Islet precursor cell (in vitro differentiated cells): ENCODE data around the gene PTPRN2.
"Not testable (repeated sequence)": the region's sequence is repeated elsewhere in the genome, so short reads cannot be mapped to it uniquely, and the experiment has no call there.

ENCODE experiments used
- DNase-seq: peaks from one replicate; pipeline ENCODE4 v3.0.0-alpha.2; 2018

PTPRN2 gene

DNA sequence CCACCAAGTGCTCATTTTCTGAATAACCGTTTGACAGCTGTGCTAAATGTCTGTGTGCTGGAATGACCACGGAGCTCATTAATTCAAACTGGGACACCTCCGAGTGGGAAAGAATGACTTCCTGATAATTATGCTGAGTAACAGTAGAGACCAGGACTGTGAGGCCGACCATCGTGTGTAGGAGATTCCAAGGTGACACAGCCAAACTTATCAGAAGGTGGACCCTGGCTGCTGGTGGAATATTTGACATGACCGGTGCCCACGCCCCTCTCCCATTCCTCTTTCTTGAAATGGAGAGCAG is 400.0 kb downstream of the PTPRN2 start:
- no peak for DNase-seq

DNA sequence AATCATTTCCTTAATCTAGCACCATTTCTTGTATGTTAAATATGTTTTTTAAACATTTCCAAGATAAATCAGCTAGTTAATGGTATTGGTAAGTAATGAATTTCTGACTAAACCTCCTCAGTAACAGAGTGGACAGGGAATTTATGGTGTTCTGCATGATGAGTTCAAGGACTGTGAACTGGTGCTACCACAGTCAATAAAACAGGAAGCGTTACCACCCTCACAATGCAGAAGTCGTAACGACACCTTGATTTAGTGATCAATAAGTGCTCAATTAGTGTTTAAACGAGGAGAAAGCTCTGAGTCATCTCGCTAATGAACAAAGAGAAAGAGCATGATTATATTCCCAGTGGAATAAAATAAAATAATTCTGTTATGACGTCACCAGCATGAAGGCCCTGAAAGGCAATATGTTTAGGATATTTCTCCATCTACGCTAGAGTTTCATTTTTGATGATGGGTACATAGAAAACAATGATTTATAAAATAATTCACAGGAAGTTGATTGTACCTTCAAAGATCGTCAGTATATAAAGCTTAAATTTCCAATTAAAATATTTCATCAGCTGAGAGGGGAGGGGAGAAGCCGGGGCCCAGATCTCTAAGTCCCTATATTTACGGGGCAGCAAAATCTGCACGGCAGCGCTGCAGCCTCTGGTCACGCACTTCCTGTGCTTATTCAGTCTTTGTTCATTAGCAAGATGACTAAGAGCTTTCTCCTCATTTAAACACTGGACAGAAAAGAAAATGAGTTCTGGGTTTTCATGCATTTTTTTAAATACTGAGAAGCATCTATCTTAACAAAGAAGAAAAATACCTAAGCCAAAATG is 400.5 kb downstream of the PTPRN2 start:
- no peak for DNase-seq

DNA sequence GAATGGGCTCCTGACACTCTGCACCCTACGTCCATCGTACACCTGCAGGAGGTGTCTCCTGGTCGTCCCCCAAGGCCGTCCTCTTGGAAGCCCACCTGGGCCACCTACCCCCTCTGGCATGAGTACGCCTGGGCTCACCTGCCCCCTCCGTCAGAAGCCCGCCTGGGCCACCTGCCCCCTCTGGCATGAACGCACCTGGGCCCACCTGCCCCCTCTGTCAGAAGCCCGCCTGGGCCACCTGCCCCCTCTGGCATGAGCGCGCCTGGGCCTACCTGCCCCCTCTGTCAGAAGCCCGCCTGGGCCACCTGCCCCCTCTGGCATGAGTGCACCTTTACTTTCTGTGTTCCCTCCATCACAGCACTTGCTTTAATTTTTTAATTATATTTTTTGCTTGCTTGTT is 401.2 kb downstream of the PTPRN2 start:
- no peak for DNase-seq

DNA sequence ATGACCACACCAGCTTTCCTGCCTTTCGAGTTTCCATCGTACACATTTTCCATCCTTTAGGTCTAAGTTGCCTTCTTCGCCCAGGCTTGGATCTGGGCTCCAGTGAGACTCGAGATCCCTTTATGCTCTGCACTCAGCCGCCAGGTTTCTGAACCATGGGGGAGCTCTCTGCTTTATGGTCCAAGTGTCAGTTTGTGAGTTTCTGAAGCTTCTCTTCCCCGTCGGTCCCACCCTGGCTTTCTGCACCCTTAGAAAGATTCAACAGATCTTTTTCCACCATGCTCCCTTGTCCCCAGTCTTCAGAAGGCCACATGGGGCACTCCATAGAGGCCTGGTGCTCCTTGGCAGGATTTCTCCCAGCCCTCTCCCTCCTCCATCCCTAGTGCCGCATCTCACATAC is 402.0 kb downstream of the PTPRN2 start:
- no peak for DNase-seq

DNA sequence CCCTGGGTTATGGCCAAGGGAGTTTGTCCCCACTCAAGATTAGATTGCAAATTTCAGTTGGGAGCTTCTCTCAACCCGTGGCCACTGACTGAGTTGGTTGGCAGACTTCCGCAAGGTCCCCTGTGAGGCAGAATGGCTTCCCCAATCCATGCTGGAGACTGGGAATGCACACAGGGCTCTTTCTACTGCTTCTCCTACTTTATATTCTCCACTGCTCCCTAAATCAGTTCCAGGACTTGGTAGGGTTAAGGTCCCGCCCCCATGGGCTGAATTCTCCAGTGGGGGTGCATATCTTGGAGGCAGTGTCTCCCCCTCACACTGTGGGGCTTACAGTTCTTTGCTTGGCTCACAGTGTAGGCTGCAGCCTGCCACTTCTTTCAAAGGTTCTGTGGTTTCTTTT is 404.2 kb downstream of the PTPRN2 start:
- no peak for DNase-seq

DNA sequence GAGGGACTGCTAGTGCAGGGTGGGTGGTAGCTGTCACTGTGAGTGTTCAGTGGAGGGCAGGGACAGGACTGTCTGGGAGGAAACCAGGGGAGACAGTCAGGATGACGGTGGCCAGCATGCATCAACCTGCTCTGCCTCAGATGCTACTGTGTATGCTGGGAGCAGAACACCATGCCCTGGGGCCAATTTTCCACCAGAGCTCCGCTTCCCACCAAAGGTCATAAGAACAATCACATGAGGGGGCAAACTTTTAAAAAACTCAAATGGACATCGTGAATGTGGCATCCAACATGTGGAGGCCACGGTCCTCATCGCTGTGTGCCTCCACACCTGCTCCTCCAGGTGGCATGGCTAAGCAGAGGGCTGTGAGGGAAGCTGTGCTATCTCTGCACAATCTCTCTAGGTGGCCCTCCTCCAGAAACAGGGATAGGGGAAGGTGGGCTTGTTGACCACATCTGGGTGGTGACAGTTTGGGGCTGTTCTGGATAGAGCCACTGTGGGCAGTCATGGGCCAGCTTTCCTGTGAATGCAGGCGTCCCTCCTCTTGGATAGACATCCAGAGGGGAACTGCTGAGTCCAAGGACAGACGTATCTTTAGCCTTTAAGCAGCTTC is 411.0 kb downstream of the PTPRN2 start:
- peak; percentile 33 for DNase-seq

DNA sequence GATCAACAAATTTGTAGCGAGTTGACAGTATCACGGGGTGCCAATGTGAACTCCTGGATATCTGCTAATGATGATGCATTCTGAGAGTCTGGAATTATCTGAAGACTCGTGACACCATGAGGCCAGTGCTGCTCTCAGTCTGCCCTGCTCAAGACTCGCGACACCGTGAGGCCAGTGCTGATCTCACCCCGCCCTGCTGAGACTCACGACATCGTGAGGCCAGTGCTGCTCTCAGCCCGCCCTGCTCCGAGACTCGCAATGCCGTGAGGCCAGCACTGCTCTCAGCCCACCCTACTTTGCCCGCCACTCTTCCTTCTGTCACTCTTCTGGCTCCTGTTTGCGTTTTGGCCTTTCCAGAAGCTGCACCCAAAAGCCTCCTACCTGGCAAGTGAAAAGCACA is 411.8 kb downstream of the PTPRN2 start:
- peak; percentile 22 for DNase-seq

DNA sequence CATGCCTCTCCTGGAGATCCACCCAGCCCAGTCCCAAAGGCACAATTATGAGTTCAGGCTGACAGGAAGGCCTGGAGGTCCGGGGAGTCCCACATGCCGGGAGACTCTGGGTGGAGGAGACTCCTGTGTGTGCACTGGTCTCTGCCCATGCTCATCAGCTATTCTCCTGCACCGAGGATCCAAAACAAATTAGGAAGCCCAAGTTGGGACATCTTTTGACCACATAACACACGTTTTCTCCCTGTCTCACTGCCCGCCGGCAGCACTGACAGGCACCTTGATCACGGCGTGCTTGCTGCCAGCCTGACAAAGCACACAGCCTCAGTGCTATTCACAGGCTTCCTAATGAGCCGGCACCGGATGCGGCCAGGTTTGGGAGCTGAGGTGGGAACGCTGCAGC is 412.7 kb downstream of the PTPRN2 start:
- DNase-seq, result peak; percentile 42

DNA sequence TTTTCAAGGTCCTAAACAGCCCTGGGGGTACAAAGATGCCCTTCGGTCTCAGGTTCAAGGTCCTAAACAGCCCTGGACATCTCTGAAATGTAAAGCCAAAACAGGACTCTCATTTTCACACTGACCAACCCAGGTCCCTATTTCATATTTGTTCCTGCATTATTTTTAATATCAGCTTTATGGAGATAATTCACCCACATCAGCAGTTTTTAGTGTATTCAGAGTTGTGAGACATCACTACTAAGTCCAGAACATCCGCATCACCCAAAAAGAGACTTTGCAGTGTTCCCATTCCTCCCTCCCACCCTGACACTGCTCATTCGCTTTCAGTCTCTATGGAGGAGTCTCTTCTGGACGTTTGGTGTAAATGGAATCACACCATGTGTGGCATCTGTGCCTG is 420.2 kb downstream of the PTPRN2 start:
- no peak for DNase-seq

DNA sequence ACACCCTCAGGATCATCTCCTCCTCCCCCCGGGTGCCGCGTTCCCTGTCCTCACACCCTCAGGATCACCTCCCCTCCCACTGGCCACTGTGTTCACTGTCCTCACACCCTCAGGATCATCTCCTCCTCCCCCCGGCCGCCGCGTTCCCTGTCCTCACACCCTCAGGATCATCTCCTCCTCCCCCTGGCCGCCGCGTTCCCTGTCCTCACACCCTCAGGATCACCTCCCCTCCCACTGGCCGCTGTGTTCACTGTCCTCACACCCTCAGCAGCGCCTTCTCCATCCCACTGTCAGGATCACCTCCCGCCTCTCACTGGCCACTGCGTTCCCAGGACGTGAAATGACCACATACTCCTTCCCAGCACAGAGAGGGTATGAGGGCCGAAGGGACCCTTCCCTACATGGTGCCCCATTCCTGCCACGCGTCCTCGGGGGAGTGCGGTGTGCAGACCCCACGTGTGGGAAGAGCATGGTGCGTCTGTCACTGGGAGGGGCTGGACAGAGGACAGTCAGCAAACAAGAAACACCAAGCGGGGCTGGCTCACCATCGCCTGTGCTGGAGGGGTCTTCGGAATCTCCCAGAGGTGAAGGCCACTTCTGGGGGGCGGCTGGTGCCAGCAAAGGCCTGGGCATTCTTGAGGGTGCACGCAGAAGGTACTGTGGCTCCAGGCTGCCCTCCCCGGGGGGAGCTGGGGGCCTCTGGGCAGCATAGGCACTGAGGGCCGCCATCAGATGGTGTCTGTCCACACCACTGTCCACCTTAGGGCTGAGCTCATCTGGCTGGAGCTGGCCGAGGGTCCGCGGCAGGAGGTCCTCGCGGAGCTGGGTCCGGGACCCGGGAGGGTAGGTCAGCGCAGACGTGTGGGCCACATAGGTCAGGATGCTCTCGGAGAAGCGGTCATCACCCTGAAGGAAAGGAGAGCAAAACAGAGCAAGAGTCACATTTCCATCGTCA is 421.0 kb downstream of the PTPRN2 start:
- no peak for DNase-seq

DNA sequence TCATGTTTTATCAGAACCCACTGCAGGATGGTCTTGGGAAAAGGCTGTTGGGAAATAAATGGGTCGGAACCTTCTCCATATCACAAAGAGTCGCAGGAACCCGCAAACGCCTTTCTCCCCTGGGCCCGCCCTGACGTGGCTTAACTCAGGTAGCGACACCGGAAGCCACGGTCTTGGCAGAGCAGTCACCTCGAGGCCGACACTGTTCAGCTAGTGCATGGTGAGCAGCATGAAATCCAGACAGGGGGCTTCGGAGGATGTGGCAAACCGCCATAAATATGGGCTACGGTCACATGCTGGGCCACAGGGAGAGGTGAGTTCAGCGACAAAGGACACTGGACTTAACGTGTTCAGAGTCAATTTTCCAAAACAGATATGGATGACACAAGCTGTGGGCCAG is 421.9 kb downstream of the PTPRN2 start:
- no peak for DNase-seq

DNA sequence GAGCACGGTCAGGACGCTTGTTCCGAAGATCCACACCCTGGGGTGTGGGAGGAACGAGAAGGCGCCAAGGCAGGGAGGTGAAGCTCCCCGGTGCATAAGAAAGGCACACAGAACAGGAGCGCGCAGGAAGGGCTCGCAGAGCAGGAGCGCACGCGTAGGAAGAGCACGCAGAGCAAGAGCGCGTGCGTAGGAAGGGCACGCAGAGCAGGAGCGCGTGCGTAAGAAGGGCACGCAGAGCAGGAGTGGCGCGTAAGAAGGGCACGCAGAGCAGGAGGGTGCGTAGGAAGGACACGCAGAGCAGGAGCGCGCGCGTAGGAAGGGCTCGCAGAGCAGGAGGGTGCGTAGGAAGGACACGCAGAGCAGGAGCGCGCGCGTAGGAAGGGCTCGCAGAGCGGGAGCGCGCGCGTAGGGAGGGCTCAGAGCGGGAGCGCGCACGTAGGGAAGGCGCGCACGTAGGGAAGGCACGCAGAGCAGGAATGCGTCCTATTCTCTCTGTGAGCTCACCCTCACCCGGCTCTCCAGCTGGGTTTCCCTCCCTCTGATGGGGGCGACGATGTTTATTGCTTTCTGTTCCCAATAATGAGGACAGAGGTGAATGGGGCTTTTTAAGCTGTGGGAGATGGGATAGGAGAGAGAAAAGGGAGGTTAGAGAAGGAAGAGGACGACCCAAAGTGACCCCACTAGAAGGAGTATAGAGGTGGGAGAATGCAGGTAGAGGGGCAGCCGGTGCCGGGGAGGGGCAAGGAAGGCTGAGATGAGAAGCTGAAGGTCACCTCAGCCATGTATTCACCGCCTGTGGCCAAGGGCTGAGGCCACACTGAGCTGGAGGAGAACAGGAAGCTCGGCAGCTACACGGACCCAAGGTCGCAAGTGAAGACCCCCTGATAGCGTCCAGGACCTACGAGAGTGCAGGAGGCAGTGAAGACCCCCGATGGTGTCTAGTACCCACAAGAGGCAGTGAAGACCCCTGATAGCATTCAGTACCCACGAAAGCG is 423.2 kb downstream of the PTPRN2 start:
- DNase-seq, result no peak

DNA sequence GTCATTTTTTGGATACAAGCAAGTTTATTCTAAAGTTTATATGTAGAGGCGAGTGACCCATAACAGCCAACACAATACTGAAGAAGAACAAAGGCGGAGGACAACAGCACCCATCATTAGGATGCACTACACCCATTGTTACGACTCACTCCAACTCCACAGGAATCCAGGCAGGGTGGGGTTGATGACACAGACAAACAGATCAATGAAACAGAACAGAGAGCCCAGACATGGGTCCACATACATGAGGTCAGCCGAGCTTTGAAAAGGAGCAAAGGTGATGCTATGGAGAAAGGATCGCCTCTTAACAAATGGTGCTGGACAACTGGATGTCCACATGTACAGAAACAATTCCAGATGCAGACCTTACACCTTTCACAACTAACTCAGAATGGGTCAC is 426.4 kb downstream of the PTPRN2 start:
- DNase-seq, result no peak

DNA sequence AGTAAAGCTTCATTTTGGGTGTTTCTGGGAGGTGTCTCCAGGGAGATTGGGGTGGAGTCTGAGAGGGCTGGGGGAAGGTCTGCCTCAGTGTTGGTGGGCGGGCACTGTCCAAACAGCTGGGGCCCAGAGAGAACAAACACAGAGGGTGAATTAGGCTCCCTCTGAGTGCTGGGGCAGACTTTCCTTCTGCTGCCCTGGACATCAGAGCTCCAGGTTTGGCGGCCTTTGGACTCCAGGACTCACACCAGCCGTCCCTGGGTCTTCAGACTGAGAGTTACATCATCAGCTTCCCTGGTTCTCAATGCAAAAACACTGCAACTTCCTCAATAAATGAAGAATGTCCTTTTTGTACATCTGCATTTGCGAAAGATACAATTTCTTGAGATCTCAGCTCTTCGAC is 427.4 kb downstream of the PTPRN2 start:
- DNase-seq, result no peak

DNA sequence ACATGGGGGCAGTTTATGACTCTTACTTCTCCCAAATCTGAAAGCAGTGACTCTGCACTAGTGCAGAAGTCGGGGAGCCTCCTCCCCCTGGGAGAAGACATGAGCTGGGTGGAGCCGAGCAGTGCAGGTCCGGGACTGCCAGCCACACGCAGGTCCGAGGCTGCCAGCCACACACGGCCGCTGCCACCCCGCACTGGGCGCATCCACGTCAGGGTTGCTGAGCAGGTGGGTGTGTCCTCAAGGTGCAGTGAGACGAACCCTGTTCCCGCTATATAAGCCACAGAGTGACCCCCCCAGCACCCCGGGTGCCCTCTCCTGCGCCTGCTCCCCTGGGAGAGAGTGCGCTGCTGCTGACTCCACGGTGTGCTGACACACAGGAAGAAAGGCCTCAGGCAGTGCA is 430.2 kb downstream of the PTPRN2 start:
- no peak for DNase-seq

DNA sequence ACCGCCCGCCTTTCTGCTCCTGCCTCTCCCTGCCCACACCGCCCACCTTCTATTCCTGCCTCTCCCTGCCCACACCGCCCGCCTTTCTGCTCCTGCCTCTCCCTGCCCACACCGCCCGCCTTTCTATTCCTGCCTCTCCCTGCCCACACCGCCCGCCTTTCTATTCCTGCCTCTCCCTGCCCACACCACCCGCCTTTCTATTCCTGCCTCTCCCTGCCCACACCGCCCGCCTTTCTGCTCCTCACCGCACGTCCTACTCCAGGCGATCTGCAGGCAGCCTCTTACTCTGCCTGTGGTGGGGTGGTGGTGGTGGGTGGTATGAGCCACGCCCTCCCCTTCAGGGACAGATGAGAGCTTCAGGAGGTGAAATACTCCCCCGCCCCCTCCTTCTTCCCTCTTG is 436.4 kb downstream of the PTPRN2 start:
- not testable (repeated sequence) for DNase-seq

DNA sequence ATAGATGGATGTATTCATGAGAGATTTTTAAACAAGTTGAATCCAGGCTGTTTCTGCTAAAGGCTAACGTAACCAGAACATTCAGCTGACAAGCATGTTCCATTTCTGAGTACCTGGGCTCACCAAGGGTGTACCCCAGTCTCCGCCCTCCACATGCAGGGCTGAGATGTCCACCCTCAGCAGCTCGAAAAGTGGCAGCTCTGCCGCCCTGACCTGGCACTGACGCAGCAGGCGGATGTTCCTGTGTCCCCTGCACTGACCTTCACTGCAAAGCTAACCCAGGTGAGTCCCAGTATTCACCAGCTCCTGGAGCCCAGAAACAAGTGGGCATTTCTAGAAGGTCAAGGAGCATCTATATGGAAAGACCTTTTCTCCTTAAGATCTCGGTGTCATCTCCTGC is 437.4 kb downstream of the PTPRN2 start:
- DNase-seq, result no peak

DNA sequence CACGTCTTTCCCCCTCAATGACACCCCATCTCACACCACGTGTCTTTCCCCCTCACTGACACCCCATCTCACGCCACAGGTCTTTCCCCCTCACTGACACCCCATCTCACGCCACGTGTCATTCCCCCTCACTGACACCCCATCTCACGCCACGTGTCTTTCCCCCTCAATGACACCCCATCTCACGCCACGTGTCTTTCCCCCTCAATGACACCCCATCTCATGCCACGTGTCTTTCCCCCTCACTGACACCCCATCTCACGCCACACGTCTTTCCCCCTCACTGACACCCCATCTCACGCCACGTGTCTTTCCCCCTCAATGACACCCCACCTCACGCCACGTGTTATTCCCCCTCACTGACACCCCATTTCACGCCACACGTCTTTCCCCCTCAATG is 440.2 kb downstream of the PTPRN2 start:
- DNase-seq, result not testable (repeated sequence)

DNA sequence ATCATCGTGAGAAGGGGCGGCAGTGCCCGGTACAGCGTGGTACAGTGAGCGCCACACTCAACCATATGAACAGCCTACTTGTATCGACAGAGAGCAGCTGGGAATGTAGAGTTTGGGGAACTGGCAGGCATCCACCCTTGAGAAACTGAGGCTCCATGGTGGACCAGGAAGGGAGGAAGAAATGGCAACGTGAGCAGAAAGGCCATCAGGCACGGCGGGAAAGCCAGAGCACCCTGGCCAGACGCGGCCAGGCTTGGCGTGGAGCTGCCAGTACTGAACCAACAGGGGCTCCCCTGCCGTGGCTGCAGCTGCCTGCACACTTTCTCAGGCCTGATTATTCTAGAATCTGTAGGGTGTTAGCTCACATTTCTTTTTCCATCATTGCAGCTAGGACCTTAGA is 442.3 kb downstream of the PTPRN2 start:
- no peak for DNase-seq

DNA sequence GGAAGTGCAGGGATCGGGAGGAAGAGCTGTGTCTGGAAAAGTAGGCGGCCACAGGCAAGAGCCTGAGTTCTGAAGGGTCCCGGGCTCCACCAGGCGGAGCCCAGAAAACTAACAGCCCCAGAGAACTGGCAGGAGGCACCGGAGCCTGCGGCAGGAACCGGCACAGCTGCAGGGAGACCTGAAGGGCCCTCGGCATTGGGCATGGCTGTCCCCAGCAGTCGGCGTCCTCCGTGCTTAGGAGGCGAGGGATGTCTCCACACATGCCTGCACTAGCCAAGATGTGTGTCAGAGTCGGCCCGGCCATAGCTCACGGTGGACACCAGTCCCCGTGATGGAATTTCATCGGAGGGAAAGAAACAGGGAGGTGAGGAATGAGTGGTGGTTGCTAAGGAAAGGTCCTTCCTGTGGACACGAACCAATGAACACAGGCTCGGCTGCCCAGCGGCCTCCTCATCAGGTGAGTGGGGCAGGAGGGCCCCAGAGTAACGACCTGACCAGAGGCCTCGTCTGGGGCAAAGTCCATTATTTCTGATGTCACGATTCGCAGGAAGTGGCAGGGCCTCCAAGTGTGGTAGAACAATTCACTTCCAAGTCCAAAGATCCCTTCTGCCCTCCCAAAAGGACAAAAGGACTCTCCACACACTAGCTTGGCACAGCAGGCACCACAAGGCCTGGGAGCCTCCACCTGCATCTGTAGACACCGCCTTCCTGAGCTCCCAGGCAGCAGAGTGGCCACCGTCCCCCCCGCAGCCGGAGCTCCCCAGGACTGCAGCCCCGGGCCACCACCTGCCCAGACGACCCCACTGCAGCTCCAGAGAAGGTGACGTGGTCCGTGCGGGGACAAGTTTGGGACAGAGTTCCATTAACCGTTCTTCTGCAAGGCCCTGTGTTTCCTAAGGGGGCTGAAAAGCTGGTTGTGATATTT is 444.2 kb downstream of the PTPRN2 start:
- DNase-seq, result no peak

DNA sequence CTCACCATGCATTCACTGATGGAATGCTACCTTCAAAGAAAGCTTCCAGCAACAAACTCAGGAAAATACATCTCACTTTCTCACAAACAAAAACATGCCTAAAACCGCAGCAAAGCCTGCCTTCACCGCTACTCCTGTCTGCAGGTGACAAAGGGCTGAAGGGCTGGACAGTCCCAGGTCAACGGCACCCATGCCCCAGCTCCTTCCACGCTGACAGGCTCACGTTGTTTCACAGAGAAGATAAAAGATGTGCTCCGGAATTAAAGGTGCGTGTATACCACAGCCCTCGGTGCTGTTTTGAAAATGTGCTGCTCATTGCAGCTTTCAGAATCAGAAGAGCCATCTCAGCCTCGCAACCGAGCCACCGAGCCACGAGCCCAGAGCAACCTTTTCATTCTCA is 445.0 kb downstream of the PTPRN2 start:
- DNase-seq, result no peak
